ENCODE results near the gene PSORS1C2.
A peak's percentile ranks its signal among the peaks of the same experiment; 100 is the strongest.
"Not testable (repeated sequence)": the region's sequence is repeated elsewhere in the genome, so short reads cannot be mapped to it uniquely, and the experiment has no call there.

PSORS1C2 gene

DNA sequence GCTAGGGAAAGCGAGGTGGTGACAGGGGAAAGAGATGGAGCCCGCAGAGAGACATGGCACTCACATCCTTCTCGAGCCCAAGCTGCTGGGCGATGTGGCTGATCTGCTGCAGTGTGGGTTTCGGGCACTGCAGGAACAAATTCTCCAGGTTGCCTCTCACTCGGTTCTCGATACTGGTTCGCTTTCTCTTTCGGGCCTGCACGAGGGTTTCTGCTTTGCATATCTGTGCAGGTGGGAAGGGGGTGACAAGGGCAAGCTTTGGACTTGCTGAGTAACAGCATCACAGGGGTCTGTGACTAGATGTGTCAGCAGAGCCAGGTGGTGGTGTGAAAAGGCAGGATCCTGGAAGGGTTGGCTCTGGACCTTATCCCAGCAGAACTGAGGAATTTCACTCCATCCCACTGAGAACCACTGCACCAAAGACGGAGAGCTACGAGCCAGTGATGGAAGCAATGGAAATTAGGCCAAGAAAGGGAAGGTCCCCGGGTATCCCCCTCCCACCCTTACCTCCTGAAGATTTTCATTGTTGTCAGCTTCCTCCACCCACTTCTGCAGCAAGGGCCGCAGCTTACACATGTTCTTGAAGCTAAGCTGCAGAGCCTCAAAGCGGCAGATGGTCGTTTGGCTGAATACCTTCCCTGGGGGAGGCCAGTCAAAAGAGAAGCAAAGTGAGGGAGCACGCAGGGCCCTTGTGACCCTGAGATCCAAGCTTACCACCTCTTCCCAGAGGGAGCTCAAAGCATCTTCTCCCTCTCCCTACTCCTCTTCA is 26.4 kb upstream of the PSORS1C2 start:
- DNase-seq, result not testable (repeated sequence)

DNA sequence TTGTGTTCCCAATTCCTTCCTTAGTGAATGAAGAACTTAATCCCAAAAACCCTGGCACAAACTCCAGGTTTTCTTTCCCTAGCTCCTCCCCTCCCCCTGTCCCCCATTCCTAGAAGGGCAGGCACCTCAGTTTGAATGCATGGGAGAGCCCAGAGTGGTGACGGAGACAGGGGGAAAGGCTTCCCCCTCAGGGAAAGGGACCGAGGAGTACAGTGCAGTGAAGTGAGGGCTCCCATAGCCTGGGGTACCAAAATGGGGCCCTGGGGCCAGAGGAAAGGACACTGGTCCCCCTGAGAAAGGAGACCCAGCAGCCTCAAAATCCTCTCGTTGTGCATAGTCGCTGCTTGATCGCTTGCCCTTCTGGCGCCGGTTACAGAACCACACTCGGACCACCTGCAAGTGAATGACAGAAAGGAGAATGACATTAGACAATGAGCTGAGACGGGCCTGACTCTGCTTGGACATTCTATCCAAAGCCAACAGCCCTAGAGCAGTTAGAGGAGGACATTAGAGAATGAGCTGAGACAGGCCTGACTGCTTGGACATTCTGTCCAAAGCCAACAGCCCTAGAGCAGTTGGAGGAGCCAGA is 25.7 kb upstream of the PSORS1C2 start:
- not testable (repeated sequence) for DNase-seq

DNA sequence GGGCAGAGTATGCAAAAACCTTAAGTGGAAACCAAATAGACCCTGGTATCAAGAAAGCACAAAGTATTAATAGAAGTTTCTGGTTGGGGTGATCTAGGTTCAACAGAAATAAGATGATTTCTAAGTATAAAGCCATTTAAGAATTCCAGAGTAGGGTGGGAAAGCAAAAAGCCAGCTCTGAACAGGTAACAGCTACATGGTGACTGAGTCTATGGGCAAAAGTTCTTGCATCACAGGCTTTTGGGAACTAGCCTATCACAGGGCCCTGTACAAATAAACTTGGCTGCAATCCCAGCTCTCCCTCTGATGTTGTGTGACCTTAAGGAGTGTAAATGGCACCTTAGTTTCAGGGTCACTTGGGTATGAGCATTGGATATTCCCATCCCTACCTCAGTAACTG is 25.1 kb upstream of the PSORS1C2 start:
- DNase-seq, result no peak

GRCh38 chr6:31162463-31163165 is 23.7 kb upstream of the PSORS1C2 start:
- no peak for DNase-seq

DNA sequence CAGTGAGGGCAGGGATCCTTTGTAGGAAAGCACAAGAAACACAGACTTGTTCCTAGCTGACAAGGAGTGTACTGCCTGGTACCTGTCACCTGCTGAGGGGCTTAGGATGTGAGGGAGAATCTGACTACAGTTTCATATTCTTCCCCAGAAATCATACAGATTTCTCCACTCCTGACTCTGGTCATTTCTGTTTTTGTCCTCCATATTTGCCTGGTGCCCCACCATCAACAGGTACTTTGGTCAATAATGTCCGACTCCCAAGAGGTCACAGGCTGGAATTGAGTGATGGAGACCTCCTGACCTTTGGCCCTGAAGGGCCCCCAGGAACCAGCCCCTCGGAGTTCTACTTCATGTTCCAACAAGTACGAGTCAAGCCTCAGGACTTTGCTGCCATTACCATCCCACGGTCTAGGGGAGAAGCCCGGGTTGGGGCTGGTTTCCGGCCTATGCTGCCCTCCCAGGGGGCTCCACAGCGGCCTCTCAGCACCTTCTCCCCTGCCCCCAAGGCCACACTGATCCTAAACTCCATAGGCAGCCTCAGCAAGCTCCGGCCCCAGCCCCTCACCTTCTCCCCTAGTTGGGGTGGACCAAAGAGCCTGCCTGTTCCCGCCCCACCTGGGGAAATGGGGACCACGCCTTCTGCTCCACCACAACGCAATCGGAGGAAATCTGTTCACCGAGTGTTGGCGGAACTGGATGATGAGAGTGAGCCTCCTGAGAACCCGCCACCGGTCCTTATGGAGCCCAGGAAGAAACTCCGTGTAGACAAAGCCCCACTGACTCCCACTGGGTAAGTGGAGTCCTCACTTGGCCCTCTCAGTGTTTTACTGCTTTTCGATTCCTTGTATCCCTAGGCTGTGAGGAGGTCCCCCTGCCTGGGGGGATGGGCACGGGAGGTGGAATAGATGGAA is 22.6 kb upstream of the PSORS1C2 start:
- DNase-seq, result no peak

DNA sequence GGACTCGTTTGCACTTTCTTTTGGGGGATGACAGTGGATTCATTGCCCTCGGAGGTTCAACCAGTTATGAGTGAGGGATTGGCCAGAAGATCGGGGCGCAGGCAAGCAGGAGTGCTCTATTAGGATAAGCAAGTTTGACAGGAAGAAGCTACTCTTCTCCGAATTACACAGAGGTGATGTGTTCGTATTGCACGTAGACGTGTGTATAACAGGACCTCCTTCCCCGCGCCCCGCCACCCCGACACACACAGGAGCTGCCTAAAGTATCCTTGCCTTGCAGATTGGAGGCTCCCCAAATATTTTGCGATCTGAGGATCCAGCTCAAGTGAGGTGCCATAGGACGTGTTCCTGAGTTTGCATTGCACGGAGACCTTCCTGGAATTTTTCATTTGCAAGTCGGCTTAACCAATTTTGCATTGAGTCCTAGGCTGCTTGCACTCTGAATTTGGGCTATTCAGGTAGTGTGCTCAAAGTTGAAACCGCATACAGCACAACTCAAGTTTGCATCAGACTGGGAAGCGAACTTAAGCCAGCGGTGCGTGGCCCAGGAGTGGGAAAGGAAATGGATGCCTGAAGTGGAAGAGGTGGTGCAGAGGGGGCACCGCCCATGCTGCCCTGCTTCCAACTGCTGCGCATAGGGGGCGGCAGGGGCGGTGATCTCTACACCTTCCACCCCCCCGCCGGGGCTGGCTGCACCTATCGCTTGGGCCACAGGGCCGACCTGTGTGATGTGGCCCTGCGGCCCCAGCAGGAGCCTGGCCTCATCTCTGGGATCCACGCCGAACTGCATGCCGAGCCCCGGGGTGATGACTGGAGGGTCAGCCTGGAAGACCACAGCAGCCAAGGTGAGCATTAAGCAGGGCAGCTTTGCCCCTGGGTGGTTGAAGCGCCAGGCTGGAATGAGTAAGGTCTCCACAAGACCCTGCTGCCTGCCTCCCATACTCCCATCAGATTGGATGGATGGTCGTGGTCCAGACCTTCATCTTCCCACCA is 20.3 kb upstream of the PSORS1C2 start:
- no peak for DNase-seq

GRCh38 chr6:31158140-31158862 is 19.4 kb upstream of the PSORS1C2 start, which contains the start of gene TCF19:
TSS of gene TCF19 (plus strand) at chr6:31158589. CDS start at chr6:31159470, 881 bp downstream.
- peak; percentile 99 for DNase-seq

GRCh38 chr6:31157513-31158139 is 18.8 kb upstream of the PSORS1C2 start, which contains the start of gene CCHCR1:
TSS of gene CCHCR1 (minus strand) at chr6:31157802. CDS start at chr6:31157600, 202 bp downstream.
- no peak for DNase-seq

- no peak for DNase-seq
Observed at GRCh38 chr6:31156641-31157040, 17.8 kb upstream of the PSORS1C2 start.

DNA sequence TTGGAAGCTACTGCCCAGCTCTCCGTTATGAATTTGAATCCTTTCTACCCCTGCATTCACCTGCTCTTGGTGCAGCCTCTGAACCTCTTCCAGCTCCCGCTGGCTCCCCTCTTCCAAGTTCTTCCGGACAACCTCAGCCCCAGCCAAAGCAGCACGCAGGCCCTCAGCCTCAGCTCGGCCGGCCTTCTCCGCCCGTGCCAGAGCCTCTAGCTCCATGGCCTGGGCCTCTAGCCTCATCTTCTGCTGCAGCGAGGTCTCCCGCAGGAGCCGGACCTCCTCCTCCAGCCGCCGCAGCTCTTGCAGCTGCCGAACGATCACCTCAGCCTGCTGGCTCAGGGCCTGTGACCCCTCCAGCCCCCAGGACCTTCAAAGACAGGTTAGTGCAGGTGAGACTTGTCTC is 15.6 kb upstream of the PSORS1C2 start:
- DNase-seq, result no peak

GRCh38 chr6:31152781-31153180 is 13.9 kb upstream of the PSORS1C2 start:
- no peak for DNase-seq

GRCh38 chr6:31149827-31150447 is 11.1 kb upstream of the PSORS1C2 start:
- DNase-seq, result no peak

- DNase-seq, result no peak
Observed at GRCh38 chr6:31145386-31145785, 6.5 kb upstream of the PSORS1C2 start.

DNA sequence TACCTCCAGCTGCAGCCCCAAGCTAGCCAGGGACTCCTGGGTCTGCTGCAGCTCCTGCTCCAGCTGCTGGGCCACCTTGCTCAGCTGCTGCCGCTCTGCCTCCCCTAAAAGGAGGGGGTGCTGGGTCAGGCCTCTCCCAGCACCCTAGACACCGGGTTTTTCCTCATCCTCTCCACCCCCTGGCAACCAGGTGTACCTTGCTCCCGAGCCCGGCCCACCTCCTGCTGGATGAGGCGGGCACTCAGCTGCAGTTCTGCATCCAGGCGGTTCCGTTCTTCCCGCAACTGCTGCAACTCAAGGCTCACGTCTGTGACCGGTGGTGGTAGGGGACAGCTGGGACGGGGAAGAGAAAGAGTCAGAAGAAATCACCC is 6.1 kb upstream of the PSORS1C2 start:
- DNase-seq, result no peak

DNA sequence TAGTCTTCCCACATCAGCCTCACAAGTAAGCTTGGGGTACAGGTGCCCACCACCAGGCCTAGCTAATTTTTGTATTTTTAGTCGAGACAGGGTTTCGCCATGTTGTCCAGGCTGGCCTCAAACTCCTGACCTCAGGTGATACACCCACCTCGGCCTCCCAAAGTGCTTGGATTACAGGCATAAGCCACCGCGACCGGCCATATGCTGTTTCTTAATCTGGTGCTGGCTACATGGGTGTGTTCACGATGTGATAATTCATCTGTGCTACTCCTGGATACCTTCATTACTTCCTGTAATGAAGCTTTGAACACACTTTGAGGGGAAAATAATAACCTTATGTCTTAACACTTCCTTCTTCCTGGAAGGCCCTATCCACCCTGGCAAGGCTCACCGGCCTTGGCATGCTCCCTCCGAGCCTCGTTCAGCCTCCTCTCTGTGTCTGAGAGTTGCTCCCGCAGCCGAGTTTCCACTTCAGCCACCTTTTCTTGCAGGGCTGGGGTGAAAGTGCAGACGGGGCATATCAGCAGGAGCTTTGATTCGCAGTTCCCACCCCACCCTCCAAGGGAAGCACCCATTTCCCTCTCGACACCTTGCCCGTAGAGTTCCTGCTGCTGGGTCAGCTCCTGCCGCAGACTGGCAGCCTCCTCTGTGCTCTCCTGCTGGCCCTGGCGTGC is 5.6 kb upstream of the PSORS1C2 start:
- DNase-seq, result no peak

DNA sequence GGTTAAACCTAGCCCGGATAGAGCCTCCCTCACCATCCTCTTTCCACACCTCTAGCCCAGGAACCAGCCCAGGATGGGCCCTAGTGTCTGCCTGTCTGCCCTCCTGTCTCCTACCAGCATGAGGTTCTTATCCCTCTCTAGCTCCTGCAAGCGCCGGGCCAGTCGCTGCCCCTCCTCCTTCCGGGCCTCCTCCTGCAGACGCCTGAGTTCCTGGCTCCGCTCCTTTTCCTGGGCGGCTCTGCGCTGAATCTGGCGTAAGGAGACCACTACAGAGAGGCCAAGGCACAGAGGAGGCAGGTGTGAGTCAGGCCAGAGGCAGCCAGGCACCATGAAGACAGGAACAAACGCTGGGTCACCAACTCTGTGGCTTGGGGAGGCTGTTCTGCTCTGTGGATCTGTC is 4.3 kb upstream of the PSORS1C2 start:
- DNase-seq, result peak; percentile 56

GRCh38 chr6:31142361-31142761 is 3.5 kb upstream of the PSORS1C2 start:
- DNase-seq, result no peak

- no peak for DNase-seq
Observed at GRCh38 chr6:31140643-31141042, 1.8 kb upstream of the PSORS1C2 start.

DNA sequence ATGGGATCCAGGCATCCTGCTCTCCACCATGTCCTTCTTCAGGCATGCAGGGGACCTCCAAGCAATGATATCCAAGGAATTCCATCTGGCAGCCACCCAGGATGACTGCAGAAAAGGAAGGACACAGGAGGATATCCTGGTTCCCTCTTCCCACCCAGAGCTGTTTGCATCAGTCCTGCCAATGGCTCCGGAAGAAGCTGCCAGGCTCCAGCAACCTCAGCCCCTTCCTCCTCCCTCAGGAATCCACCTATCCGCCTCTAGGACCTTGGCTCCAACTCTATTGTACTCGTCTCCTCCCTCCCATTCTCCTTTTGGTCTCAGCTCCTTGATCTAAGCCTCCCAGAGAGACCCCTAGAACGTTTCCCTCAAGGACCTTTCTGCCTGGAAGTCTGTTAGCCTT is 733 bp upstream of the PSORS1C2 start:
- DNase-seq, result no peak

Measured in amniotic stem cell (primary cell).